HEK293 (cell line): Measurements from ENCODE around the gene HSPB6.

Source experiments
- CTCF ChIP-seq: fragments of 450-650 bp; formaldehyde crosslinking; IDR thresholded peaks from 2 replicates; pipeline ENCODE4 v1.5.1; 2016; ENCODE audit warnings: missing biosample characterization, missing genetic modification characterization
- HIC1 ChIP-seq: fragments of 450-650 bp; formaldehyde crosslinking; IDR thresholded peaks from 2 replicates; pipeline ENCODE4 v1.5.1; 2016; ENCODE audit warnings: missing biosample characterization, missing genetic modification characterization
- INSM2 ChIP-seq: fragments of 450-650 bp; formaldehyde crosslinking; IDR thresholded peaks from 2 replicates; pipeline ENCODE4 v1.5.1; 2016; ENCODE audit warnings: missing biosample characterization, missing genetic modification characterization
- KLF8 ChIP-seq: fragments of 450-650 bp; formaldehyde crosslinking; IDR thresholded peaks from 2 replicates; pipeline ENCODE4 v1.5.1; 2016; ENCODE audit warnings: missing biosample characterization, missing genetic modification characterization
- MYNN ChIP-seq: fragments of 450-650 bp; formaldehyde crosslinking; IDR thresholded peaks from 2 replicates; pipeline ENCODE4 v1.5.1; 2016; ENCODE audit warnings: missing biosample characterization, missing genetic modification characterization, borderline replicate concordance
- PATZ1 ChIP-seq: fragments of 450-650 bp; formaldehyde crosslinking; IDR thresholded peaks from 2 replicates; pipeline ENCODE4 v1.5.1; 2016; ENCODE audit warnings: missing biosample characterization, missing genetic modification characterization
- SETDB1 ChIP-seq: IDR thresholded peaks from one replicate; pipeline ENCODE4 v1.6.1; 2017; ENCODE audit warnings: mild to moderate bottlenecking, low read length, moderate library complexity, mixed read lengths; ENCODE audit not compliant: insufficient read length
- TSHZ1 ChIP-seq: fragments of 450-650 bp; formaldehyde crosslinking; IDR thresholded peaks from 2 replicates; pipeline ENCODE4 v1.5.1; 2016; ENCODE audit warnings: missing biosample characterization, missing genetic modification characterization, borderline replicate concordance
- ZBTB7A ChIP-seq: fragments of 450-650 bp; formaldehyde crosslinking; IDR thresholded peaks from 2 replicates; pipeline ENCODE4 v1.5.1; 2016; ENCODE audit warnings: low read depth, missing biosample characterization, missing genetic modification characterization
- ZFP3 ChIP-seq: fragments of 450-650 bp; formaldehyde crosslinking; IDR thresholded peaks from 2 replicates; pipeline ENCODE4 v1.5.1; 2016; ENCODE audit warnings: low read depth, missing biosample characterization, missing genetic modification characterization
- ZNF148 ChIP-seq: fragments of 450-650 bp; formaldehyde crosslinking; IDR thresholded peaks from 2 replicates; pipeline ENCODE4 v1.5.0; 2017; ENCODE audit warnings: missing biosample characterization, missing genetic modification characterization, borderline replicate concordance
- ZNF239 ChIP-seq: fragments of 450-650 bp; formaldehyde crosslinking; IDR thresholded peaks from 2 replicates; pipeline ENCODE4 v1.5.1; 2016; ENCODE audit warnings: missing biosample characterization, missing genetic modification characterization
- ZNF335 ChIP-seq: fragments of 450-650 bp; formaldehyde crosslinking; conservative IDR thresholded peaks from 2 replicates; pipeline ENCODE4 v1.5.1; 2016; ENCODE audit warnings: missing biosample characterization, missing genetic modification characterization
- ZNF416 ChIP-seq: fragments of 450-650 bp; formaldehyde crosslinking; IDR thresholded peaks from 2 replicates; pipeline ENCODE4 v1.5.1; 2016; ENCODE audit warnings: missing biosample characterization, missing genetic modification characterization
- ZNF423 ChIP-seq: fragments of 450-650 bp; formaldehyde crosslinking; IDR thresholded peaks from 2 replicates; pipeline ENCODE4 v1.5.1; 2016; ENCODE audit warnings: missing biosample characterization, missing genetic modification characterization
- ZNF473 ChIP-seq: fragments of 450-650 bp; formaldehyde crosslinking; IDR thresholded peaks from 2 replicates; pipeline ENCODE4 v1.5.1; 2017; ENCODE audit warnings: missing biosample characterization, missing genetic modification characterization
- ZNF623 ChIP-seq: fragments of 450-650 bp; formaldehyde crosslinking; IDR thresholded peaks from 2 replicates; pipeline ENCODE4 v1.5.1; 2016; ENCODE audit warnings: missing biosample characterization, missing genetic modification characterization
- ZNF645 ChIP-seq: fragments of 450-650 bp; formaldehyde crosslinking; IDR thresholded peaks from 2 replicates; pipeline ENCODE4; 2016; ENCODE audit warnings: missing biosample characterization, missing genetic modification characterization
- ZSCAN4 ChIP-seq: fragments of 450-650 bp; formaldehyde crosslinking; IDR thresholded peaks from 2 replicates; pipeline ENCODE4 v1.5.1; 2017; ENCODE audit warnings: missing biosample characterization, missing genetic modification characterization
- ZSCAN5A ChIP-seq: fragments of 450-650 bp; formaldehyde crosslinking; IDR thresholded peaks from 2 replicates; pipeline ENCODE4 v1.5.1; 2016; ENCODE audit warnings: missing biosample characterization, missing genetic modification characterization

HSPB6 gene

GRCh38 chr19:35775298-35776101 is 18.7 kb upstream of the HSPB6 start, which contains the start of gene ARHGAP33 (continued):
- no peak for TF ChIP-seq HIC1
- TF ChIP-seq INSM2, result no peak
- TF ChIP-seq SETDB1, result no peak
- no peak; the same call in 1 of the 2 replicates for TF ChIP-seq ZNF335 (tag by site-specific recombination)
- TF ChIP-seq ZBTB7A (tag by site-specific recombination), result 0 out of 2 replicates have a peak, but pooled peaks have one; percentile 60
- no peak for TF ChIP-seq ZFP3
- TF ChIP-seq PATZ1, result peak; percentile 61
- TF ChIP-seq ZNF239, result no peak
- no peak for TF ChIP-seq ZNF148 (tag by site-specific recombination)
- no peak for TF ChIP-seq ZNF623
- no peak for TF ChIP-seq MYNN (tag by site-specific recombination)
- TF ChIP-seq ZNF423 (tag by site-specific recombination), result no peak
- TF ChIP-seq TSHZ1 (tag by site-specific recombination), result no peak
- TF ChIP-seq ZSCAN4 (tag by site-specific recombination), result no peak
- TF ChIP-seq KLF8 (tag by site-specific recombination), result peak; percentile 93
- TF ChIP-seq ZSCAN5A (tag by site-specific recombination), result no peak
- no peak for TF ChIP-seq ZNF645 (tag by site-specific recombination)
- TF ChIP-seq ZNF416 (tag by site-specific recombination), result no peak
- no peak for TF ChIP-seq CTCF (tag by site-specific recombination)
- TF ChIP-seq ZNF473 (tag by site-specific recombination), result no peak
